IPS-20b (cell line): ENCODE measurements around the gene CLTRN.

Experiments used
- H3K27ac ChIP-seq: one replicate; pipeline ENCODE4 v1.5.1; 2013; ENCODE audit warnings: low read length
- H3K27me3 ChIP-seq: 2 replicates; pipeline ENCODE4 v1.6.1; 2013; ENCODE audit warnings: mild to moderate bottlenecking, low read length, inconsistent platforms; ENCODE audit not compliant: insufficient read depth
- H3K36me3 ChIP-seq: 2 replicates; pipeline ENCODE4 v1.6.1; 2013; ENCODE audit warnings: low read depth, mild to moderate bottlenecking, inconsistent platforms, low read length, moderate library complexity; ENCODE audit not compliant: insufficient read depth
- H3K4me1 ChIP-seq: 2 replicates; pipeline ENCODE4 v1.6.1; 2013; ENCODE audit warnings: mild to moderate bottlenecking, control low read depth, inconsistent platforms, low read length, moderate library complexity; ENCODE audit not compliant: insufficient read depth
- H3K4me3 ChIP-seq: 2 replicates; pipeline ENCODE4 v1.5.1; 2013; ENCODE audit warnings: mild to moderate bottlenecking, low read length, inconsistent platforms
- H3K9ac ChIP-seq: 2 replicates; pipeline ENCODE4 v1.6.1; 2013; ENCODE audit warnings: low read depth, mild to moderate bottlenecking, inconsistent platforms, low read length, moderate library complexity
- H3K9me3 ChIP-seq: 2 replicates; pipeline ENCODE4 v1.6.1; 2013; ENCODE audit warnings: mild to moderate bottlenecking, low read depth, low read length, inconsistent platforms; ENCODE audit not compliant: insufficient read depth

CLTRN gene

GRCh38 chrX:15646543-15646942 is 18.1 kb downstream of the CLTRN start:
- H3K27me3 ChIP-seq: no peaks in the 10 kb centered on the region
- H3K36me3 ChIP-seq: no peaks in the 10 kb centered on the region
- H3K9me3 ChIP-seq: no peaks in the 10 kb centered on the region
- H3K27ac ChIP-seq: no peak overlapping the region
- no peaks in the 10 kb centered on the region for H3K4me1 ChIP-seq
- no peak overlapping the region for H3K9ac ChIP-seq
- H3K4me3 ChIP-seq: no peak overlapping the region

GRCh38 chrX:15646031-15646430 is 18.6 kb downstream of the CLTRN start:
- H3K9me3 ChIP-seq: no peaks in the 10 kb centered on the region
- H3K27ac ChIP-seq: no peak overlapping the region
- no peaks in the 10 kb centered on the region for H3K36me3 ChIP-seq
- no peaks in the 10 kb centered on the region for H3K4me1 ChIP-seq
- H3K9ac ChIP-seq: no peak overlapping the region
- no peaks in the 10 kb centered on the region for H3K27me3 ChIP-seq
- no peak overlapping the region for H3K4me3 ChIP-seq

- no peaks in the 10 kb centered on the region for H3K27me3 ChIP-seq
- no peaks in the 10 kb centered on the region for H3K9me3 ChIP-seq
- no peak overlapping the region for H3K27ac ChIP-seq
- H3K36me3 ChIP-seq: no peaks in the 10 kb centered on the region
- H3K4me3 ChIP-seq: no peak overlapping the region
- no peak overlapping the region for H3K9ac ChIP-seq
- no peaks in the 10 kb centered on the region for H3K4me1 ChIP-seq
Measured at GRCh38 chrX:15645266-15645665, 19.3 kb downstream of the CLTRN start.

GRCh38 chrX:15644560-15644872 is 20.1 kb downstream of the CLTRN start:
- Histone ChIP-seq H3K27me3 (no peaks in the 10 kb centered on the region), H3K9ac (no peak overlapping the region)

GRCh38 chrX:15643786-15644559 is 20.6 kb downstream of the CLTRN start:
- Histone ChIP-seq H3K4me1 (no peaks in the 10 kb centered on the region), H3K9ac (no peak overlapping the region), H3K36me3 (no peaks in the 10 kb centered on the region), H3K27me3 (no peaks in the 10 kb centered on the region), H3K4me3 (no peak overlapping the region), H3K9me3 (no peaks in the 10 kb centered on the region), H3K27ac (no peak overlapping the region)

More at GRCh38 chrX:15644560-15644872, 20.1 kb downstream of the CLTRN start:
- no peaks in the 10 kb centered on the region for H3K9me3 ChIP-seq
- no peak overlapping the region for H3K27ac ChIP-seq
- no peaks in the 10 kb centered on the region for H3K36me3 ChIP-seq
- H3K4me3 ChIP-seq: no peak overlapping the region
- no peaks in the 10 kb centered on the region for H3K4me1 ChIP-seq

- Histone ChIP-seq H3K27me3 (no peaks in the 10 kb centered on the region), H3K27ac (no peak overlapping the region), H3K9ac (no peak overlapping the region), H3K36me3 (no peaks in the 10 kb centered on the region), H3K4me3 (no peak overlapping the region), H3K4me1 (no peaks in the 10 kb centered on the region), H3K9me3 (no peaks in the 10 kb centered on the region)
Measured at GRCh38 chrX:15631637-15632036, 33.0 kb downstream of the CLTRN start.

- Histone ChIP-seq H3K27me3 (no peaks in the 10 kb centered on the region), H3K4me3 (no peak overlapping the region), H3K36me3 (no peaks in the 10 kb centered on the region), H3K9ac (no peak overlapping the region), H3K4me1 (no peaks in the 10 kb centered on the region), H3K9me3 (no peaks in the 10 kb centered on the region), H3K27ac (no peak overlapping the region)
Measured at GRCh38 chrX:15623054-15623453, 41.6 kb downstream of the CLTRN start.

- no peak overlapping the region for H3K9ac ChIP-seq
- H3K9me3 ChIP-seq: no peaks in the 10 kb centered on the region
- H3K27me3 ChIP-seq: no peaks in the 10 kb centered on the region
- no peaks in the 10 kb centered on the region for H3K4me1 ChIP-seq
- H3K4me3 ChIP-seq: no peak overlapping the region
- no peaks in the 10 kb centered on the region for H3K36me3 ChIP-seq
- no peak overlapping the region for H3K27ac ChIP-seq
Measured at GRCh38 chrX:15619053-15619755, 45.4 kb downstream of the CLTRN start.

- Histone ChIP-seq H3K4me1 (no peaks in the 10 kb centered on the region), H3K27me3 (no peaks in the 10 kb centered on the region), H3K27ac (no peak overlapping the region), H3K9me3 (no peaks in the 10 kb centered on the region), H3K4me3 (no peak overlapping the region), H3K9ac (no peak overlapping the region), H3K36me3 (no peaks in the 10 kb centered on the region)
Measured at GRCh38 chrX:15617111-15617510, 47.5 kb downstream of the CLTRN start.

- Histone ChIP-seq H3K9me3 (no peaks in the 10 kb centered on the region), H3K4me1 (no peaks in the 10 kb centered on the region), H3K36me3 (no peaks in the 10 kb centered on the region), H3K4me3 (no peak overlapping the region), H3K27ac (no peak overlapping the region), H3K27me3 (no peaks in the 10 kb centered on the region), H3K9ac (no peak overlapping the region)
Measured at GRCh38 chrX:15616531-15616930, 48.1 kb downstream of the CLTRN start.

- H3K4me1 ChIP-seq: no peaks in the 10 kb centered on the region
- no peaks in the 10 kb centered on the region for H3K36me3 ChIP-seq
- no peak overlapping the region for H3K4me3 ChIP-seq
- H3K27me3 ChIP-seq: no peaks in the 10 kb centered on the region
- H3K9me3 ChIP-seq: no peaks in the 10 kb centered on the region
- H3K27ac ChIP-seq: no peak overlapping the region
- H3K9ac ChIP-seq: no peak overlapping the region
Measured at GRCh38 chrX:15607067-15607466, 57.5 kb downstream of the CLTRN start.

GRCh38 chrX:15606136-15606535 is 58.5 kb downstream of the CLTRN start:
- H3K27me3 ChIP-seq: no peaks in the 10 kb centered on the region
- H3K27ac ChIP-seq: no peak overlapping the region
- no peak overlapping the region for H3K9ac ChIP-seq

More at GRCh38 chrX:15606136-15606535, 58.5 kb downstream of the CLTRN start:
- H3K9me3 ChIP-seq: no peaks in the 10 kb centered on the region
- H3K36me3 ChIP-seq: no peaks in the 10 kb centered on the region
- H3K4me3 ChIP-seq: no peak overlapping the region
- no peaks in the 10 kb centered on the region for H3K4me1 ChIP-seq
